ENCODE measurements around the gene MAP3K14.

DNA sequence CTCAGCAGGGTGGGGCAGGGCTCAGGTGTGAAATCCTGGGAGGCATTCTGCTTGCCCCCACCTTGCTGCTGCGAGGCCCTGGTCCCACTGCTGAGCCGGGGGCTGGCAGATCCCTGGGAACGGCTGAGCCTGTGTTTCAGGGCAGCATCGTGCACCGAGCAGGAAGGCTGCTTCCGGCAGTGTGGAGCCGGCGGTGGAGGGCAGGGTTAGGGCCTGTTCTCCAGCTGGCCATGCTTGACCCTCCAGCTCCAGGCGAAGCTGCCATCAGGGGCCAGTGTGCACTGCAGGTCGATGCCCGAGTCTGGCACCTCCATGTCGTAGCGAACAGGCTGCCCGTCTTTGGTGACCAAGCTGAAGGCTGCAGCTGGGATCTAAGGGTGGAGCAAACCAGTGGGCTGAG, 52.4 kb downstream of the MAP3K14 start:
- TF ChIP-seq EGR1 (IDR thresholded peaks at IDR 0.05) (no peak), RAD21 (IDR thresholded peaks at IDR 0.05; ENCODE audit: low read depth) (no peak), ZBTB7A (IDR thresholded peaks at IDR 0.05; ENCODE audit: low read depth) (no peak), TEAD4 (IDR thresholded peaks at IDR 0.05) (no peak), CREB1 (IDR thresholded peaks at IDR 0.05; ENCODE audit: low read depth) (no peak)

Data from Ishikawa (cell line).